ENCODE data around the gene TLE1. TPM values are rescaled to one million over a fixed set of nuclear protein-coding genes. Genes with fewer than 3 reads are reported as not detected.

TLE1 gene
- total and polyA plus RNA-seq, 2 of the 4 experiments (the other 2 are of a cell fraction) = 36.0 to 51.0 TPM

DNA sequence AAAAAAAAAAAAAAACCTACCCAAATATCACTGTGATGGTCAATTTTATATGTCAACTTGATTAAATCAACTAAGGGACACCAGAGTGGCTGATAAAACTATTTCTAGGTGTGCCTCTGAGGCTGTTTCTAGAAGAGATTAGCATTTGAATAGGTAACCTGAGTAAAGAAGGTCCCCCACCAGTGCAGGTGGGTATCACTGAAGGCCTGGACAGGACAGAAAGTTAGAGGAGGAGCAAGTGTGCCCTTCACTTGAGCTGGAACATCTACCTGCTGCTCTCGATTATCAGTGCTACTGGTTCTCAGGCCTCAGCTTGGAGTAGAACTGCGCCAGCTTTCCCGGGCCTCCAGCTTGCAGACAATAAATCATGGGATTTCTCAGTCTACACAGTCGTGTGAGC is 88.7 kb downstream of the TLE1 start:
- no peaks in the 10 kb centered on the region for H3K27me3 ChIP-seq (ENCODE audit: control insufficient read depth, insufficient read depth, low read length)
- H2BK20ac ChIP-seq (ENCODE audit: low read depth, low read length) = no peak overlapping the region
- in situ Hi-C loops (cut with MboI; ENCODE audit: low sequenced_read_pairs) = no loop called here
- H2BK120ac ChIP-seq (ENCODE audit: low read depth, low read length) = no peak overlapping the region
- H3K4me2 ChIP-seq (ENCODE audit: low read depth, low read length) = no peak overlapping the region
- no peak overlapping the region for H2AK9ac ChIP-seq (replicated peaks; ENCODE audit: low read depth, low read length, poor library complexity)
- H4K5ac ChIP-seq (ENCODE audit: low read depth, low read length) = no peak overlapping the region
- no peak overlapping the region; the same call in 1 of the 2 replicates for H2AK5ac ChIP-seq (ENCODE audit: low read depth, low read length)
- no peak overlapping the region for H3K9ac ChIP-seq (ENCODE audit: low read depth, low read length)
- no TSS peak for BruUV-seq (replicated peaks)
- dilution Hi-C loops (cut with HindIII; ENCODE audit: low sequenced_read_pairs, unreplicated experiment) = no loop called here
- intact Hi-C loops (cut with micrococcal nuclease) = no loop called here
- no peak overlapping the region for H3K23ac ChIP-seq (ENCODE audit: low read depth, low read length)
- CTCF ChIA-PET = interaction anchor here (0.5 to 0.7 kb wide), 3 partner anchors 9 to 1006 kb away, joined by 4 read pairs; no protein-coding TSS in a partner anchor
- DNase-seq (no peak), ATAC-seq (ENCODE audit: low read depth) (no peak)
- no peak for TF ChIP-seq CEBPB (IDR thresholded peaks at IDR 0.05; ENCODE audit: low read depth, low read length)
- H3K18ac ChIP-seq (ENCODE audit: low read depth, low read length) = no peak overlapping the region
- H2BK5ac ChIP-seq (ENCODE audit: low read depth, low read length, poor library complexity, severe bottlenecking) = no peak overlapping the region
- 100% methylated on average over 1 of the region's 4 CpGs; no CpG with 5 or more reads in 1 of the 2 experiments for WGBS, 2 experiments (ENCODE audit: extremely low coverage in 2 of 2, insufficient read length in 1 of 2)
- no peaks in the 10 kb centered on the region for H3K9me3 ChIP-seq (ENCODE audit: control insufficient read depth, insufficient read depth, low read length)
- H4K8ac ChIP-seq (ENCODE audit: low read depth in 2 of 2, low read length in 2 of 2) = no peak overlapping the region
- H3K4ac ChIP-seq (ENCODE audit: low read depth, low read length) = no peak overlapping the region
- no peak overlapping the region for H3K4me3 ChIP-seq (ENCODE audit: insufficient read depth, low read depth, low read length)
- H3K27ac ChIP-seq (ENCODE audit: insufficient read depth, low read length) = no peak overlapping the region
- no peak overlapping the region for H3K56ac ChIP-seq (ENCODE audit: extremely low read depth, insufficient read depth, low read length)
- H3K79me1 ChIP-seq (ENCODE audit: low read depth in 1 of 2, low read length in 2 of 2) = peaks cover 6 to 35% of the 10 kb centered on the region in 2 experiments; a peak in 3 of 4 replicates
- H2BK15ac ChIP-seq (ENCODE audit: low read depth, low read length) = no peak overlapping the region
- H4K20me1 ChIP-seq (ENCODE audit: insufficient read depth, low read length) = 0 out of 2 replicates have a peak, but pooled peaks cover 3% of the 10 kb centered on the region
- no peak overlapping the region for H2AFZ ChIP-seq (replicated peaks; ENCODE audit: low read length, poor library complexity)
- POLR2A ChIA-PET (ENCODE audit: unreplicated experiment) = no interaction called here
- H3K4me1 ChIP-seq (ENCODE audit: control insufficient read depth, insufficient read depth, low read length) = peaks cover 10% of the 10 kb centered on the region
- peaks cover 20% of the 10 kb centered on the region for H3K9me1 ChIP-seq (ENCODE audit: insufficient read depth, low read length)
- peaks cover 44% of the 10 kb centered on the region for H3K36me3 ChIP-seq (ENCODE audit: control insufficient read depth, insufficient read depth, low read length)
- no peak overlapping the region for H3K14ac ChIP-seq (replicated peaks; ENCODE audit: low read depth, low read length)
- H4K91ac ChIP-seq (ENCODE audit: insufficient read depth, low read depth, low read length) = no peak overlapping the region

Data from IMR-90 (cell line).